Measurements from ENCODE around the gene ABT1. TPM values are rescaled to one million over a fixed set of nuclear protein-coding genes. Genes with fewer than 3 reads are reported as not detected.

The ABT1 gene
- total RNA-seq, 4 donors from 2014 or later = 9.1 to 13.6 (median 10.2) TPM

DNA sequence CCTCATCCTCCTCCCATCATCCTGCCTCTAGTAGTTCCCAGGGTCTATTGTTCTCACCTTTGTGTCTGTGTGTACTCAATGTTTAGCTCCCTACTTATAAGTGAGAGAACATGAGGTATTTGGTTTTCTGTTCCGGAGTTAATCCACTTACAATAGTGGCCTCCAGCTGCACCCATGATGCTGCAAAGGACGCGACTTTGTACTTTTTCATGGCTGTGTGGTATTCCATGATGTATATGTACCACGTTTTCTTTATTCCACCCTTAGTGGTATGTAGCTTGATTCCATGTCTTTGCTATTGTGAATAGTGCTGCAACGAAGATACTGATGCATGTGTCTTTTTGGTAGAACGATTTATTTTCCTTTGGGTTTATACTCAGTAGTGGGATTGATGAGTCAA is 18.5 kb upstream of the ABT1 start:
- TF ChIP-seq, protein P1, sequence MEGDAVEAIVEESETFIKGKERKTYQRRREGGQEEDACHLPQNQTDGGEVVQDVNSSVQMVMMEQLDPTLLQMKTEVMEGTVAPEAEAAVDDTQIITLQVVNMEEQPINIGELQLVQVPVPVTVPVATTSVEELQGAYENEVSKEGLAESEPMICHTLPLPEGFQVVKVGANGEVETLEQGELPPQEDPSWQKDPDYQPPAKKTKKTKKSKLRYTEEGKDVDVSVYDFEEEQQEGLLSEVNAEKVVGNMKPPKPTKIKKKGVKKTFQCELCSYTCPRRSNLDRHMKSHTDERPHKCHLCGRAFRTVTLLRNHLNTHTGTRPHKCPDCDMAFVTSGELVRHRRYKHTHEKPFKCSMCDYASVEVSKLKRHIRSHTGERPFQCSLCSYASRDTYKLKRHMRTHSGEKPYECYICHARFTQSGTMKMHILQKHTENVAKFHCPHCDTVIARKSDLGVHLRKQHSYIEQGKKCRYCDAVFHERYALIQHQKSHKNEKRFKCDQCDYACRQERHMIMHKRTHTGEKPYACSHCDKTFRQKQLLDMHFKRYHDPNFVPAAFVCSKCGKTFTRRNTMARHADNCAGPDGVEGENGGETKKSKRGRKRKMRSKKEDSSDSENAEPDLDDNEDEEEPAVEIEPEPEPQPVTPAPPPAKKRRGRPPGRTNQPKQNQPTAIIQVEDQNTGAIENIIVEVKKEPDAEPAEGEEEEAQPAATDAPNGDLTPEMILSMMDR (IDR thresholded peaks at IDR 0.05; ENCODE audit: low read depth) = no peak

DNA sequence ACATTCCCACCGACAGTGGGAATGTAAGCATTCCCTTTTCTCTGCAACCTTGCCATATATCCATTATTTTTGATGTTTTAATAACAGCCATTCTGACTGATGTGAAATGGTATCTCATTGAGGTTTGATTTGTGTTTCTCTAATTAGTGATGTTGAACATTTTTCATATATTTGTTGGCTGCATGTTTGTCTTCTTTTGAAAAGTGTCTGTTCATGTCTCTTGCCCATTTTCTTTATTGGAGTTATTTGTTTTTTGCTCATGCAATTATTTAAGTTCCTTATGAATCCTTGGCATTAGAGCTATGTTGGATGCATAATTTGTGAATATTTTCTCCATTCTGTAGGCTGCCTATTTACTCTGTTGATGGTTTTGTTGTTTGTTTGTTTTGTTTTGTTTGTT is 18.0 kb upstream of the ABT1 start:
- TF ChIP-seq, protein P1 (IDR thresholded peaks at IDR 0.05; ENCODE audit: low read depth) = no peak

DNA sequence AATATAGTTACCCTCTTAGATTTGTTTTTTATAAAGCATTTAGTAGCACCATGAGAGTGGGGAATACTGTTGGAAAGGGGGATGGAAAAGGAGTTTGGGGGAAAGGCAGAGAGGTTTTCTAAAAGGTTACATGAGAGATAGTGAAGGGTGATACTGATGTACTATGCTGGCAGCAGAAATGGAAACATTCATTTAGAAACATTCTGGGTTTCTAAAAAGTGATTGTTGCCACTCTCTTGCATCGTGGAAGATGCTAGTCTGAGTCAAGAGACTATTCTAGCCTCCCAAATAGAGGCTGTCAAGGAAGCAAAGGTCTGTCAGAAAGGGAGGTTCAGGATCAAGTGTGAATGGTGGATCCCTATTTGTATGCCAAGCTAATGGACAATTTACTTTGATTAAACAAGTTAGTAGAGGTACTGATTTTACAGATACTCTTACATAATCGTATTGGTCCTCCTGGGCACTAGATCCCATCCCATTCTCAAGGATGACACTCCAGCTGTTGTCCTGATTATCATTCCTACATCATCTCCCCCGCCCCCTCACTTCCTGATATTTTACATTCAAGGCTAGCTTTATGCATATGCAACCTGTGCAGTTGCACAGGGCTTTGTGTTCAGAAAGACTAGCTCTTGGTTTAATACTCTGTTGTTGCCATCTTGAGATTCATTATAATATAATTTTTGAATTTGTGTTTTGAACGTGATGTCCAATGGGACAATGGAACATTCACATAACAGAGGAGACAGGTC is 15.4 kb upstream of the ABT1 start:
- TF ChIP-seq, protein P1 (IDR thresholded peaks at IDR 0.05; ENCODE audit: low read depth) = no peak

DNA sequence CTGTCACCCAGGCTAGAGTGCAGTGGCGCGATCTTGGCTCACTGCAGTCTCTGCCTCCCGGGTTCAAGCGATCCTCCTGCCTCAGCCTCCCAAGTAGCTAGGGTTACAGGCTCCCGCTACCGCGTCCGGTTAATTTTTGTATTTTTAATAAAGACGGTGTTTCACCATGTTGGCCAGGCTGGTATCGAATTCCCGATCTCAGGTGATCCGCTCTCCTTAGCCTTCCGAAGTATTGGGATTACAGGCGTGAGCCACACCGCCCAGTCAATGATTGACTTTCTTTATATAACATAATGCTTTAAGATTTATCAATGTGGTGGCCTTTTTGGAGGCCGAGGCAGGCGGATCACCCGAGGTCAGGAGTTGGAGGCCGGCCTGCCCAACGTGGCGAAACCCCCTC is 7.8 kb upstream of the ABT1 start:
- TF ChIP-seq, protein P1 (IDR thresholded peaks at IDR 0.05; ENCODE audit: low read depth) = no peak

DNA sequence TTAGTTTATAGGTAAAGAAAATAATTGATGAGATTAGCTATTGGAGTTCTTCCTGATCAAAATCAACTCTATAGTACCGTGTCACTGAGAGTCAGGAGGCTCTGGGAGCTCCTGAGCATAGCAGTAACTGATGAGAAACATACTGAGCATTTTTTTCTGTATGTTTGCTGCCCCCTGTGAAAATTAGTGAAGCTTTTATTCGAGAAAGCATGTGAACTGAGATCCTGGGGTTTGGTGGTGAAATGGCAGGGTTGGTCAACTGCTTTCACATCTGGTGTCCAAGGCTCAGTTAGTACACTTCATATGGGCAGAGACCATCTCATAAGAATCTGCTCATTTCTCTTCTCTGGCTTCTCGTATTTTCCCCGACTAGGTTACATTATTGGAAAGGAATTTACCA is 4.1 kb upstream of the ABT1 start:
- TF ChIP-seq, protein P1 (IDR thresholded peaks at IDR 0.05; ENCODE audit: low read depth) = no peak

DNA sequence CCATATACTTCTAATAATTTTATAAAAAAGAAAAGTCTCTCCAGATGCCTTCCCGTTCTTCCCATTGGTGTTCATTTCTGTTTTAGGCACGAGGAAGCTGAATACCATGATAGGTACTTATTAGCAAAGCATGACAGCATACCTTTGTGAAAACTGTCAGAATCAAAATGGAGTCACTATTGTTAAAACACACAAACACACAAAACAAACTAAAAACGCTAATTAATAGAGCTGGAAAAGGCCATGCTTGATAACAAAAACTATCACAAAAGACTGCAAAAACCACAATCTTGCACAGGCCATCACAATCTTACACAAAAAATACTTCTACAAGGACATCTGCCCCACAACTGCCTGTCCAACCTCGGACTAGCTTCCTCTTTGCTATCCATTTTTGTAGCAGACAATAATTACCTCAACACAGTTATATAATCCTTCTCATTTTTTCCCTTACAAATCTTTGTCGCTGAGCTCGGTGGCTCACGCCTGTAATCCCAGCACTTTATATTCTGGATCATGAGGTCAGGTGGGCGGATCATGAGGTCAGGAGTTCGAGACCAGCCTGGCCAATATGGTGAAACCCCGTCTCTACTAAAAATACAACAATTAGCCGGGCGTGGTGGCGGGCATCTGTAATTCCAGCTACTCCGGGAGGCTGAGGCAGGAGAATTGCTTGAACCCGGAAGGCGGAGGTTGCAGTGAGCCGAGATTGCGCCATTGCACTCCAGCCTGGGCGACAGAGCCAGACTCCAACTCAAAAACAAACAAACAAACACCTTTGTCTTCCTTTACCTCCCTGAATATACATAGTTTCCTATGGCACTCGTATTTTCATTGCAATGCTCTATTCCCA is 3.2 kb upstream of the ABT1 start:
- TF ChIP-seq, protein P1 (IDR thresholded peaks at IDR 0.05; ENCODE audit: low read depth) = no peak

DNA sequence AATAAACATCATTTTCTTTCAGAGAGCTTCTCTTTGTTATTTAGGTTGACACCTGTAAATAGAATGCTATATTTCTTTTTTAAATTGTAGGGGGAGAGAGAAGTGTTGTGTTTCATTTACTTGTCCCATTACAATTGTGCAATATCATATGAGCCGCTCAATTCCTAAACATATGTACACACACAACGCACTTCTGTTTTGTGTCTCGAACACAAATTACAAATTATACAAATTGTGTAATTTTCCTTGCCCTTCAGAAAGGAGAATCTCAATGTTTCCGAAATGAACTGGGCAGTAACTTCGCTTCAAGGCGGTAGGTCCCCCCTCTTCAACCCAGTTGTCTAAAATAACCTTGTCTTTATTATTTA is 2.6 kb upstream of the ABT1 start:
- TF ChIP-seq, protein P1 (IDR thresholded peaks at IDR 0.05; ENCODE audit: low read depth) = no peak
